Naive thymus-derived CD4-positive, alpha-beta T cell (primary cell): ENCODE results near the gene POU6F2. TPM values are rescaled to one million over a fixed set of nuclear protein-coding genes. Genes with fewer than 3 reads are reported as not detected.

Experiments
- ATAC-seq: fragments of 150-1000 bp; cut with Tn5 transposase; 2 replicates; pipeline ENCODE4 v1.10.0; 2021; ENCODE audit warnings: mild to moderate bottlenecking, moderate library complexity
- CTCF ChIA-PET: fragments of 350-600 bp; sonication (Branson Sonifier 250); formaldehyde crosslinking; loops from one replicate; lab custom pipeline; 2021; ENCODE audit warnings: antibody characterized with exemption; lab: Charles Lee
- POLR2A ChIA-PET: fragments of 350-600 bp; sonication (Branson Sonifier 250); formaldehyde crosslinking; loops from one replicate; lab custom pipeline; 2021; ENCODE audit warnings: antibody characterized with exemption, inconsistent platforms; lab: Charles Lee
- DNase-seq, 9 donors: peaks; one replicate each; pipeline versions ENCODE4 v3.0.0 to v3.0.0-alpha.2; 2020 to 2022; ENCODE audit warnings: mixed read lengths in 1 of 9
- H3K27ac ChIP-seq: one replicate; pipeline ENCODE4 v1.7.0; 2013; ENCODE audit warnings: mild to moderate bottlenecking, low read depth, low read length, moderate library complexity
- H3K27me3 ChIP-seq, 2 donors: one replicate each; pipeline ENCODE4 v1.7.0; 2013; ENCODE audit warnings: low read length in 2 of 2, mild to moderate bottlenecking in 2 of 2, moderate library complexity in 2 of 2; ENCODE audit not compliant: control insufficient read depth in 2 of 2, insufficient read depth in 2 of 2
- H3K36me3 ChIP-seq, 3 experiments: 1 replicate in 2 of 3; 2 replicates in 1 of 3; pipeline ENCODE4 v1.7.0; 2013; ENCODE audit warnings: low read length in 3 of 3, mild to moderate bottlenecking in 3 of 3, moderate library complexity in 1 of 3; ENCODE audit not compliant: insufficient read depth in 3 of 3, control insufficient read depth in 2 of 3
- H3K4me1 ChIP-seq, 2 donors: one replicate each; pipeline ENCODE4 v1.7.0; 2013; ENCODE audit warnings: low read length in 2 of 2, mild to moderate bottlenecking in 2 of 2, moderate library complexity in 1 of 2; ENCODE audit not compliant: control insufficient read depth in 2 of 2, insufficient read depth in 2 of 2
- H3K4me3 ChIP-seq: 2 replicates; pipeline ENCODE4 v1.7.0; 2013; ENCODE audit warnings: mild to moderate bottlenecking, low read length
- H3K9me3 ChIP-seq, 3 experiments: 1 replicate in 2 of 3; 2 replicates in 1 of 3; pipeline ENCODE4 v1.7.0; 2013; ENCODE audit warnings: low read length in 3 of 3; ENCODE audit not compliant: control insufficient read depth in 2 of 3
- H3K27ac Mint-ChIP-seq, 9 donors: one replicate each; pipeline ENCODE4 v1.8.0; 2020 to 2022; ENCODE audit warnings: mixed read lengths in 9 of 9, mild to moderate bottlenecking in 8 of 9, moderate library complexity in 5 of 9, inconsistent platforms in 2 of 9
- H3K27me3 Mint-ChIP-seq, 5 donors: one replicate each; pipeline ENCODE4 v1.8.0; 2021 to 2022; ENCODE audit warnings: mixed read lengths in 5 of 5, mild to moderate bottlenecking in 1 of 5
- H3K36me3 Mint-ChIP-seq, 5 donors: one replicate each; pipeline ENCODE4 v1.8.0; 2020 to 2022; ENCODE audit warnings: mixed read lengths in 5 of 5, mild to moderate bottlenecking in 3 of 5, inconsistent platforms in 1 of 5
- H3K4me1 Mint-ChIP-seq, 7 donors: one replicate each; pipeline ENCODE4 v1.8.0; 2020 to 2022; ENCODE audit warnings: mixed read lengths in 7 of 7, mild to moderate bottlenecking in 3 of 7, inconsistent platforms in 1 of 7
- H3K4me3 Mint-ChIP-seq, 10 donors: one replicate each; pipeline ENCODE4 v1.8.0; 2020 to 2022; ENCODE audit warnings: mild to moderate bottlenecking in 10 of 10, mixed read lengths in 10 of 10, moderate library complexity in 6 of 10, inconsistent platforms in 2 of 10
- H3K9me3 Mint-ChIP-seq, 11 donors: one replicate each; pipeline ENCODE4 v1.8.0; 2020 to 2022; ENCODE audit warnings: mixed read lengths in 11 of 11, mild to moderate bottlenecking in 4 of 11, inconsistent platforms in 1 of 11, moderate library complexity in 1 of 11
- intact Hi-C, 2 donors: fragments of 100-400 bp; cut with micrococcal nuclease; formaldehyde crosslinking; loops; one replicate each; pipeline ENCODE4 v1.15.1; 2023
- polyA plus RNA-seq, 2 donors: library from polyadenylated mRNA; unstranded; fragments of 300-500 nt; fragmentation: Illumina TruSeq; gene quantifications; one replicate each; pipeline ENCODE4 v1.2.3, GENCODE V29; 2021
- total RNA-seq, 6 experiments: library from RNA in 5 of 6; stranded (reverse) in 5 of 6; gene quantifications; 1 replicate in 5 of 6; 2 replicates in 1 of 6; pipeline ENCODE4 v1.2.3 and lab custom pipeline; 2021 to 2026

POU6F2 gene
- total and polyA plus RNA-seq, 7 experiments from 2014 or later: 0.24 TPM; not detected in 6

DNA sequence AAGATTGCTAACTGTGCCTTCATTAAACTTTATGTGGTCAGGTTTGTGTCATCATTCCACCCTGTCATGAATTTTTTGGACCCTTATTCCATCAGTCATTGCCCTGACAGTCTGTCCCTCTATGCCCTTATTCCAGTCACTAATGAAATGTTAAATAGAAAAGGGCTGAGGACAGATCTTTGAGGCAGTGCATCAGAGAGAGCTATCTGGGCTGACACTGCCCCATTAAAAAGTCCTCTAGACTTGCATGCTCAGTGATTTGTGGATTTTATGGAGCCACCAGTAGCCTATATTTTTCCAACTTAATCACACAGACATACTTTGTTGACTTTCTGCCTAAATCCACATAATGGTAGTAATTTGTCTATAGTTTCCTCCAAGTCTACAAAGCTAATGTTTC lies 323.8 kb downstream of the POU6F2 start:
- H3K27me3 Mint-ChIP-seq: peaks cover 0 to 17% (median 15%) of the 10 kb centered on the region in 5 donors
- Histone ChIP-seq H3K36me3 (no peaks in the 10 kb centered on the region), H3K9me3 (no peaks in the 10 kb centered on the region), H3K4me1 (no peaks in the 10 kb centered on the region), H3K27ac (no peak overlapping the region), H3K27me3 (no peaks in the 10 kb centered on the region), H3K4me3 (no peak overlapping the region)
- peaks cover 0 to 5% (median 0%) of the 10 kb centered on the region in 11 donors for H3K9me3 Mint-ChIP-seq
- ChIA-PET CTCF (no interaction called here), POLR2A (no interaction called here)
- DNase-seq (no peak), ATAC-seq (no peak)
- intact Hi-C loops: no loop called here
- no peaks in the 10 kb centered on the region for H3K4me1 Mint-ChIP-seq
- H3K27ac Mint-ChIP-seq: no peak overlapping the region
- H3K4me3 Mint-ChIP-seq: no peak overlapping the region
- H3K36me3 Mint-ChIP-seq: peaks cover 0 to 2% (median 0%) of the 10 kb centered on the region in 5 donors

DNA sequence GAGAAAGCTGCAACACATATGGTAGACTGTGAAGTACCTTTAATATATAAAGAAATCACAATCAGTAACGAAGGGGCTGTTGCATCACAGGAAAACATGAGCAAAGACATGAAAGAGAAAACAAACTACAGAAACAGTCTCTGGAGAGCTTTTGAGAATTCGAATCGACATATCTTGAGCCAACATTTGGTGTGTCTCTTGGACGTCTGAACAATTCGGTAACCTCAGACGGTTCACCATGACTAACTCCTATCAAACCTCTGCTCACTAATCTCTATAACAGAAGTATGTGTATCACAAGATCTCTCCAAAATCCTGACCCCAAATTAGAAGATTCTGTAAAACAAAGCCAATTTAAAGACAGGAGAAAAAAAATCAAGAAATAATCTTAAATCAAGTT lies 326.5 kb downstream of the POU6F2 start:
- CTCF ChIA-PET: no interaction called here
- Histone ChIP-seq H3K36me3 (no peaks in the 10 kb centered on the region), H3K9me3 (no peaks in the 10 kb centered on the region), H3K27me3 (no peaks in the 10 kb centered on the region), H3K27ac (no peak overlapping the region), H3K4me1 (no peaks in the 10 kb centered on the region), H3K4me3 (no peak overlapping the region)
- no peak overlapping the region for H3K27ac Mint-ChIP-seq
- POLR2A ChIA-PET: no interaction called here
- H3K27me3 Mint-ChIP-seq: peaks cover 0 to 20% (median 15%) of the 10 kb centered on the region in 5 donors
- H3K4me3 Mint-ChIP-seq: no peak overlapping the region
- ATAC-seq (no peak), DNase-seq (no peak)
- intact Hi-C loops: no loop called here
- no peaks in the 10 kb centered on the region for H3K36me3 Mint-ChIP-seq
- H3K9me3 Mint-ChIP-seq: peaks cover 0 to 2% (median 0%) of the 10 kb centered on the region in 11 donors
- no peaks in the 10 kb centered on the region for H3K4me1 Mint-ChIP-seq

DNA sequence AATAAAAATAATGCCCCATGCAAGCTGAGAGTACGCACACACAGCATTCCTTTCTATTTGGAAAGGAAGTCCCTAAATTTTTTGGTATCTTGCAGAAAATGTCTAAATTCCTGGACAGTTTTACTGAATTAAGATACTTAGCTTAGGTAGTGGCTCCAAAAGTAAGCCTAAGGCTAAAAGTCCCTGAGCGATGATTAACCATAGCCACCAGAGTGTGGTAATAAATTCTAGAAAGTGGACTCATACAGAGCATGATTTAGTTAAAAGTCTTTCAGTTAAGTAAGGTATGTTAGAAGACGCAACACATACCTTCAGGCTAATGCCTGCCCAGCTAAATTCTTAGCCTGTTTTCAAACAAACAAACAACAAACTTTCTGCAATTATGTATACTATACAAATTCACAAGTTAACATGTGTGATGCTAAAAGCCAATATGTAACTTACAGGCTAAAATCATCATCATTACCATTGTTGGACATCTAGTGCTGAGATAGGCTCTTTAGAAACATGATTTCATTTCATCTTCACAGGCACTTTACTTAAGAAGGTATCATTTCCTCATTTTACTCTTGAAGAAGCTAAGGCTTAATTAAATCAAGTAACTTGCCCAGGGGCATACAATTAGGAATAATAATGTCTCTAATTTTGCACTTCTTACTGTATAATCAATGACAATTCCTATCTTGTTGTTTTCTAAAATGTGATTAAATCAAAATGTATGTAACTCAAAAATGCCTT lies 327.1 kb downstream of the POU6F2 start:
- Histone ChIP-seq H3K27me3 (no peaks in the 10 kb centered on the region), H3K4me3 (no peak overlapping the region), H3K4me1 (no peaks in the 10 kb centered on the region), H3K36me3 (no peaks in the 10 kb centered on the region), H3K27ac (no peak overlapping the region), H3K9me3 (no peaks in the 10 kb centered on the region)
- no peaks in the 10 kb centered on the region for H3K36me3 Mint-ChIP-seq
- no peaks in the 10 kb centered on the region for H3K4me1 Mint-ChIP-seq
- ChIA-PET POLR2A (no interaction called here), CTCF (no interaction called here)
- no peak overlapping the region for H3K4me3 Mint-ChIP-seq
- intact Hi-C loops: no loop called here
- H3K27ac Mint-ChIP-seq: no peak overlapping the region
- peaks cover 0 to 20% (median 15%) of the 10 kb centered on the region in 5 donors for H3K27me3 Mint-ChIP-seq
- DNase-seq (no peak), ATAC-seq (no peak)
- H3K9me3 Mint-ChIP-seq: peaks cover 0 to 2% (median 0%) of the 10 kb centered on the region in 11 donors

DNA sequence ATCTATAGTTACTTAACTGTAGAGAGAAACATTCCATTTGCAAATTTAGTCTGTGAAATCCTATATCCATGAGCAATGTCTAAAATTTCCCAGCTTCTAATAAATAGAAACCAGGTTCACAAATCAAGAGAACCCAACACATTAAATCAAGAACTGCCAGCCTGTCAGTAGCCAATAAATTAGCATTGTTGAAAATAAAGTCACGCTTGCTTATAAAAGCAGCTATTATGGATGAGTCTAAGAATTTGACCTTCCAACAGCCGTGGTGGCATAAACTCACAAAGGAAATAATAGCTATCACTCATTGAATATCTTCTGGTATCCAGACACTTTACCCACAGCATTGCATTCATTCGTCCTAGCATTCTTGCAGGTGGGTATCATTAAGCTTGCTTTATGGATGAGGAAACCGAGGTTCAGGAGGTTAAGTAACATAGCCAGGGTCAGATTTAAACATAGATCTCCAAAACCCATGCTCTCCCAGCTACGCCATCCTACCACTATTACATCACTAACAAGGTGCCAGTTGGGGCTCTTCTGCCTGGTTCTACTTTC lies 328.4 kb downstream of the POU6F2 start:
- no peaks in the 10 kb centered on the region for H3K9me3 ChIP-seq
- H3K4me3 ChIP-seq: no peak overlapping the region
- Mint-ChIP-seq H3K4me1 (no peaks in the 10 kb centered on the region), H3K4me3 (no peak overlapping the region), H3K36me3 (no peaks in the 10 kb centered on the region), H3K9me3 (no peaks in the 10 kb centered on the region), H3K27ac (no peak overlapping the region), H3K27me3 (peaks cover 0 to 18% (median 15%) of the 10 kb centered on the region in 5 donors)
- H3K27me3 ChIP-seq: no peaks in the 10 kb centered on the region
- intact Hi-C loops: no loop called here
- H3K36me3 ChIP-seq: no peaks in the 10 kb centered on the region
- no peak for ATAC-seq
- H3K4me1 ChIP-seq: no peaks in the 10 kb centered on the region
- H3K27ac ChIP-seq: no peak overlapping the region
- ChIA-PET CTCF (no interaction called here), POLR2A (no interaction called here)
- no peak for DNase-seq

DNA sequence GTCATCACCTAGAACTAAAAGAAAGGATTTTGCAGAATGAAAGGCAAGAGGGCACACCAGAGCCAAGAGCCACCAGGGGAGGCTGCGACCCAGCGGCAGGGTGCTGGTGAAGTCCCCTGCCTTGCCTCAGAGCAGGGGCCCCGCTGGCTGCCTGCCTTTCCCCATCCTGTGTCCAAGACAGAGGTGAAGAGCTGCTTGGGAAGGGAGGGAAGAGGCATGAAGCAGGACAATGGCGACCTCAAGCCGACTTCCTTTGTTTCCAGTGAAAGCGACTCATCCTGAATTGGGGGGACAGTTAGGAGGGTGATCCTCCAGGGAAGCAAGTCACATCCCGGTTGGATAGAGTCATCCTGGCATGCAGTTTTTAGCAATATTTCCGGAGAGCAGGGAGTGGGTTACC lies 333.0 kb downstream of the POU6F2 start:
- Mint-ChIP-seq H3K27ac (no peak overlapping the region), H3K4me3 (no peak overlapping the region), H3K9me3 (peaks cover 0 to 1% (median 0%) of the 10 kb centered on the region in 11 donors), H3K36me3 (no peaks in the 10 kb centered on the region), H3K27me3 (peaks cover 0 to 17% (median 9%) of the 10 kb centered on the region in 5 donors), H3K4me1 (no peaks in the 10 kb centered on the region)
- Histone ChIP-seq H3K27ac (no peak overlapping the region), H3K4me1 (no peaks in the 10 kb centered on the region), H3K9me3 (no peaks in the 10 kb centered on the region), H3K36me3 (no peaks in the 10 kb centered on the region), H3K4me3 (no peak overlapping the region), H3K27me3 (no peaks in the 10 kb centered on the region)
- intact Hi-C loops: no loop called here
- CTCF ChIA-PET: no interaction called here
- POLR2A ChIA-PET: no interaction called here
- no peak for DNase-seq
- ATAC-seq: no peak

DNA sequence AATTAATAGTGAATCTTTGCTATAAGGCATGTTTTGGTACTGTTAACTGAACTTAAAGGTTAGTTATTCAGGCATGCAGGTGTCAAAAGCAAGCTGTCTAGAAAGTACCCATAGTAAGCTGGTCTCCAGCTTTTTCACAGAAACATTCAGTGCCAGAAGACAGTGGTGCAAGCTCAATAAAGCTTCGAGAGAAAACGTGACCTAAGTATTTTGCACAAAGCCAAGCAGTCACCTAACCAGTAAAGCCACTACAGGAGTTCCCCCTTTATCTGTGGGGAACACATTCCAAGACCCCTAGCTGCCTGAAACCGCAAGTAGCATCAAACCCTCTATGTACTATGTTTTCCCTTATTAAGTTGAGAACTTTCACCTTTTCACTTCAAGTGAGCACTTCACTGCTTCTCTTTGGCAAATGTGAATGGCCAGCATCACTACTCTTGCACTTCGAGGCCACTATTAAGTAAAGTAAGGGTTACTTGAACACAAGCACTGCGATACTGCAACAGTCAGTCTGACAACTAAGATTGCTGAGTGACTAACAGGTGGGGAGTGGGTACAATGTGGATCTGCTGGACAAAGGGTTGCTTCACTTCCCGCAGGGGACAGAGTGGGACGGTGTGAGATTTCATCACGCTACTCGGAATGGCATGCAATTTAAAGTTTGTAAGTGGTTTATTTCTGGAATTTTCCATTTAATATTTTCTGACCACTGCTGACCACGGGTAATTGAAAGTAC lies 334.7 kb downstream of the POU6F2 start:
- POLR2A ChIA-PET: no interaction called here
- CTCF ChIA-PET: no interaction called here

More for the DNA sequence above, 334.7 kb downstream of the POU6F2 start:
- ATAC-seq (no peak), DNase-seq (no peak)
- Histone ChIP-seq H3K27ac (no peak overlapping the region), H3K27me3 (no peaks in the 10 kb centered on the region), H3K9me3 (no peaks in the 10 kb centered on the region), H3K36me3 (no peaks in the 10 kb centered on the region), H3K4me1 (no peaks in the 10 kb centered on the region), H3K4me3 (no peak overlapping the region)
- Mint-ChIP-seq H3K4me3 (no peak overlapping the region), H3K27ac (no peak overlapping the region), H3K27me3 (peaks cover 0 to 17% (median 9%) of the 10 kb centered on the region in 5 donors), H3K36me3 (no peaks in the 10 kb centered on the region), H3K9me3 (peaks cover 0 to 1% (median 0%) of the 10 kb centered on the region in 11 donors), H3K4me1 (no peaks in the 10 kb centered on the region)
- intact Hi-C loops: no loop called here
